H1 (cell line): Measurements from ENCODE around the gene KCP. TPM values are rescaled to one million over a fixed set of nuclear protein-coding genes. Genes with fewer than 3 reads are reported as not detected.

Experiments used
- ATF2 ChIP-seq: IDR thresholded peaks from 2 replicates; pipeline ENCODE4 v1.6.1; 2012; ENCODE audit warnings: low read length, inconsistent platforms
- BACH1 ChIP-seq: IDR thresholded peaks from 2 replicates; pipeline ENCODE4 v1.6.1; 2012; ENCODE audit warnings: low read length, improper control_type of control experiment
- FOSL1 ChIP-seq: IDR thresholded peaks from 2 replicates; pipeline ENCODE4 v1.6.1; 2011; ENCODE audit warnings: mild to moderate bottlenecking, low read depth, low read length, moderate library complexity; ENCODE audit not compliant: insufficient read depth
- HDAC6 ChIP-seq: IDR thresholded peaks from one replicate; pipeline ENCODE4 v1.7.1; 2012; ENCODE audit warnings: low read depth, mild to moderate bottlenecking, inconsistent platforms, low read length, moderate library complexity
- JUN ChIP-seq: IDR thresholded peaks from 2 replicates; pipeline ENCODE4 v1.6.1; 2011; ENCODE audit warnings: low read depth, mild to moderate bottlenecking, improper control_type of control experiment, low read length
- NANOG ChIP-seq: IDR thresholded peaks from 2 replicates; pipeline ENCODE4 v1.6.1; 2011; ENCODE audit warnings: low read length, low read depth, mild to moderate bottlenecking, inconsistent platforms; ENCODE audit not compliant: insufficient read depth, poor library complexity, severe bottlenecking
- NRF1 ChIP-seq: IDR thresholded peaks from 2 replicates; pipeline ENCODE4 v1.6.1; 2011; ENCODE audit warnings: mild to moderate bottlenecking, low read depth, low read length, improper control_type of control experiment
- SIN3A ChIP-seq, 2 experiments: IDR thresholded peaks in 1 of 2; conservative IDR thresholded peaks in 1 of 2; 2 replicates each; pipeline ENCODE4 v1.6.1; 2011 to 2012; ENCODE audit warnings: low read length in 2 of 2, improper control_type of control experiment in 1 of 2, low read depth in 1 of 2, mild to moderate bottlenecking in 1 of 2
- TBP ChIP-seq: IDR thresholded peaks from 2 replicates; pipeline ENCODE4 v1.6.1; 2011; ENCODE audit warnings: low read depth, low read length, improper control_type of control experiment
- polyA plus RNA-seq, 7 experiments: library from polyadenylated mRNA; depleted of rRNA in 3 of 7; stranded (reverse) in 5 of 7; unstranded in 2 of 7; fragments of >200 nt in 5 of 7; fragments of 200-250 nt in 2 of 7; gene quantifications; 1 replicate in 5 of 7; 2 replicates in 1 of 7; 4 replicates in 1 of 7; pipeline versions ENCODE4 v1.2.1 to v1.2.3, GENCODE V29; 2011 to 2013; ENCODE audit warnings: missing spikeins in 2 of 7, mixed read lengths in 2 of 7
- total RNA-seq: library from RNA; stranded (reverse); fragmentation: NEBNext Ultra II Directional; extraction: Animal tissue kit (Norgen Biotek cat#: 25700); gene quantifications from 2 replicates; pipeline ENCODE4 v1.2.1, GENCODE V29; 2021

KCP gene
- total and polyA plus RNA-seq, 2 of the 8 experiments (the other 6 are each of a cell fraction or from before 2014, with no cell fraction given): 1.3 to 2.0 TPM

GRCh38 chr7:128838109-128838779, 72.3 kb downstream of the KCP start (continued):
- TF ChIP-seq SIN3A (conservative IDR thresholded peaks at IDR 0.05 in 1 of 2, IDR thresholded peaks at IDR 0.05 in 1 of 2; ENCODE audit: low read depth in 1 of 2, low read length in 2 of 2) (no peak), FOSL1 (no peak), TBP (no peak), BACH1 (no peak), NANOG (no peak), HDAC6 (no peak), ATF2 (no peak), JUN (no peak), NRF1 (no peak)
